ENCODE measurements around the gene TULP1.
"Not testable (repeated sequence)": the region's sequence is repeated elsewhere in the genome, so short reads cannot be mapped to it uniquely, and the experiment has no call there.

TULP1 gene

DNA sequence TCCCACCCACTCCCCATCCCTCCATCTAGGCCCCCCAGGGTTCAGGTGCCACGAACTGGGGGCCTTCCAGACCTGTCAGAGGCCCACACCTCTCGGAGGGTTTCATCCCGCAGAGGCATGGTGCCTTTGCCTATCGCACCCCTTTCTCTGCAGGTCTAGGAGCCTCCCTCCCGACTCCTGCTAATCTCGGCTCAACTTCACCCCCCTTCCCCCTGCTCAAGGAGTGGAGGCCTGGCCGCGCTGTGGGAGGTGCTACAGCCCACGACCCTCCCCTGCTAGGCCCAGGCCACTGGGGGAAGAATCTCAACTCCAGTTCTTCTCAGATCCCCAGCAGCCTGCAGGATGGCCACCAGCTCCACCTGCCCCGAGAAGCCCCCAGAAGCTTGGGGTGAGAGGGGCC is at the start of gene TULP1:
TULP1 (minus strand) TSS at position 157 of the 400 bp plus-strand sequence; CDS start at position 119, 38 bp downstream.
- DNase-seq = no peak

DNA sequence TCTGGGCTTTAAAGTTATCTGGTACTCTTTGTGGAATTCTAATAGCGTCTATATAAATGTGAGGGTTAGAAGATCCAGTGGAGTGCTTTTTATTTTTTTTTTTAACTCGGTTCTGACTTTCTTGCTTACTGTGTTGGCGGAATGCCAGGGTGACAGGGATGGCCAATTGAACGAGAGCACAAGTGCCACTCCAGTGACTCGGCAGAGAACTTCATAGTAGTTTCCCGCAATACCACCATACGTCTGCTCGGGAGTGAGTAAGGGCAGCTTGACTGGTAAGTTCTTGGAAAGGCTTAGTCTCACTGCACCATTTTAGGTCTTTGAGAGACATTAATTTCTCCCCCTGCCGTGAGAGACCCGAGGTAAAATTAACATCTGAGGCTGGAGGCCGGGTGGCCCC is 49.4 kb upstream of the TULP1 start:
- peak; percentile 61 for DNase-seq

DNA sequence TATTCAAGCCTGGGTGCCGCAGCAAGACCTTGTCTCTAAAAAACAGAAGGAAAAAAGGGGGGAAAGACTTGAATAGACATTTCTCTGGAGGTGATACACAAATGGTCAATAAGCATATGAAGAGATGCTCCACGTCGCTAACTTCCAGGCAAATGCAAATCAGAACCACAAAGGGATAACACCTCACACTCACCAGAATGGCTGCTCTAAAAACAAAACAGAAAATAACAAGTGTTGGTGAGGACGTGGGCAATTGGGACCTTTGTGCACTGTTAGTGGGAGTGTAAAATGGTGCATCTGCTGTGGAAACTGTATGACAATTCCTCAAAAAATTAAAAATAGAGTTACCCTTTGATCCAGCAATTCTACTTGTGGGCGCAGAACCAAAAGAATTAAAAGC is 48.4 kb upstream of the TULP1 start:
- DNase-seq = no peak

DNA sequence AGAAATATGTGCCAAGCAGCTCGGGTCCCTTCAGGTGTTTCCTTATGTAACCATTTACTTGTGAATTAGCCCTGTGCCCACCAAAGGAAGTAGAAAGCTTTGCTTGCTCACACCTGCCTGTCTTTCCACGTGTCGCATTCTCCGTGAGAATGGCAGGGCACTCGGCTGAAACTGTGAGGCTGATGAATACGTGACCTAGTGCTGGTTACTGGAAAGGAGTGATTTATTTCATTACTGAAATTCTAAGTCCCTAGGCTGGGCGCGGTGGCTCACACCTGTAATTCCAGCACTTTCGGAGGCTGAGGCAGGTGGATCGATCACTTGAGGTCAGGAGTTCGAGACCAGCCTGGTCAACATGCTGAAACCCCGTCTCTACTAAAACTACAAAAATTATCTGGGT is 45.9 kb upstream of the TULP1 start:
- DNase-seq = no peak

DNA sequence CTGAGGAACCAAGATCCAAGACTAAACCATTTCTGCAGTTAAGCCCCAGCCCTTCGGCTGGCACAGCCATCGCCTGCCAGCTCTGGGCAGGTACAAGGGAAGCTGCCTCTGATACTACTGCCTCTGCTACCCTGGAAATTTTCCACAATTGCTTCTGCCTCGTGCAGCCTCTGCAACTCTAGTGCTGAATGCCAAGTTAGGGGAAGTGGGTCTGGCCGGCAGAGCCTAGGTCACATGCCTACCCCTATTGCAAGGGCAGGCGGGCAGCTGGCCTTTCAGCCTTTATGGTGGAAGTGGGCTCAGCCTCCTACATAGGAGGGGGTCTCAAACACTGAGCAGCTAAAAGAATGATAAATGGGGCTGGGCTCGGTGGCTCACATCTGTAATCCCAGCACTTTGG is 44.5 kb upstream of the TULP1 start:
- DNase-seq = no peak

DNA sequence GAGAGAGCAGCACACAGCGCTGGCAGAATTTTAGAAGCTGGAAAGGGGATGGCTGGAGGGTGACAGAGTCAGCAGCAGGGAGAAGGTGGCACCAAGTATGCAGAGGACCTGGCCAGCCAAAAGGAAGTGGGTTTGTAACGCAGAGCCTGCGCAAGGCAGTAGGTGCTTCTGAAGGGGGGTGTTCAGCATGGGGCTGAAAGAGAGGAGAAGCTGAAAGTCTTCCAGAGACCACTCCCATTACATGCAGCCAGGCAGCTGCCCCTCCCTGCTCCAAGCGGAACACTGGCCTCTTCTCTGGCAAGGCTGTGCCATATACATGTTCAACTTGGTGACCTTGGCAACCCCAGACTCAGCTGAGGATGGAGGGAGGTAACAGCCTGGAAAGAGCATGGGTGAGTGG is 42.1 kb upstream of the TULP1 start:
- DNase-seq = no peak

DNA sequence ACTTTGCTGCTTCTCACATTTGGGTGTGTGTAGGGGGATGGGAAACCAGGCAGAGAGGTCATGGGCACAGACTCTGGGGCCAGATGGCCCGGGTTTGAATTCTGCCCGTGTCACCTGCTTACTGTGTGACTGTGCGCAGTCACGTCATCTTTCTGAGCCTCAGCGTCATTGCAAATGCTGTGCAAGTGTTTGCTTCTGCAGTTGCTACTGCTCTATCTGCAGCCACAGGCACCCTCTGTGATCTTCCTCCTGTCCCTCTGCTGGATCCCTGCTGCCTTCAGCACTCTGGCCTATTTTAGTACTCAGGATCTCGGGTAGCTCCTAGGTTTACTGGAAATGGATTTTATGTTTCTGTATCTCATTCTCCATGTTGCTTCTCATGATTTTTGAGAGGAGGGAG is 40.6 kb upstream of the TULP1 start:
- no peak for DNase-seq

DNA sequence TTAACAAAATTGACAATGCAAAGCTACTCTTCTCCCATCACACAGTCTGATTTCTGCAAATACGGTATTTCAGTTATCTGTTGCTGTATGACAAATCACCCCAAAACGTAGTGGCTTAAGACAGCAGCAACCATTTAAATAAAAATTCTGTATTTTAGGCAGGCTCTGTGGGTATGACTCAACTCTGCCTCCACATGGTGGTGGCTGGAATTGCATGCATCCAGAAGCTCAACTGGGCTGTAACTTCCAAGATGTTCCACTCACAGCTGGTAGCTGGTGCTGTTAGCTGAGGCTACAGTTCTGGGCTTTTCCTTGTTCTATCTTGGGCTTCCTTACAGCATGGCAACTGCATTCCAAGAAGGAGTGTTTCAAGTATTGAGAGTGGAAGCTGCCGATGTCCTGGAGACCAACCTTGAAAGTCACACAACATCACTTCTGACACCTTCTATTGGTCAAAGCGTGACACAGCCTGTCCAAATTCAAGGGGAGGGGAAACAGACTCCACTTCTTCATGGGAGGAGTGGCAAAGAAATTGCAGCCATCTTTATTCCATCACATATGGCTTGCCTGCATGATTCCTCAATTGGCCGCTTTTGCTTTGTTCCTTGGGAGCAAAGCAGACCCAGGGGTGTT is 39.7 kb upstream of the TULP1 start:
- DNase-seq = peak; percentile 62

DNA sequence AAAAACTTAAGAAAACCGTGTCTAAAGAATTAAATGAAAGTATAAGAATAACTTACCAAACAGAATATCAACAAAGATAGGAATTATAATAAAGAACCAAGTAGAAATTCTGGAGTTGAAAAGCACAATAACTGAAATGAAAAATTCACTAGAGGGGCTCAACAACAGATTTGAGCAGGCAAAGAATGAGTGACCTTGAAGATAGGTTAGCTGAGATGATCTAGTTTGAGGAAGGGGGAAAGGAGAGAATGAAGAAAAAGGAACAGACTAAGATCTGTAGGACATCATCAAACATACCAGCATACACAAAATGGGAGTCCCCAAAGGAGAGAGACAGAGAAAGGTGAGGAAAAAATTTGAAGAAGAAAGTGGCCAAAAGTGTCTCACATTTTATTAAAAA is 37.7 kb upstream of the TULP1 start:
- no peak for DNase-seq

DNA sequence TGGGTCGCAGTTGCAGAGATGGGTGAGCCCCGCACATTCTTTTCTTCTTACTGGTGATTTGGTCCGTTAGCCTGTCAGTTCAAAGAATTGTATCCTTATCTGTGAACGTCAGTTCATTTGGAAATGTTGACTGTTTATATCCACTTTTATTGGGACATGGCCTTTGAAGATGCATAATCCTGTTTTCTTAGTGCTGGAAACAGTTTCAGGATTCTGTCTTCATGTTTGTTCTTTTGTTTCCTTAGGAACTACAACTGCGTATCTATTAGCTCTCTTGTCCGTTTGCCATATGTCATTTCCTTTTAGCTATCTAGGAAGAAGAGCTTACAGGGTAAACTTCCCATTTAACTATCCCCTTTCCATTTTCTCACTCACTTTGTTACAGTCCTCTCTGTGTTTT is 35.0 kb upstream of the TULP1 start:
- DNase-seq = no peak

DNA sequence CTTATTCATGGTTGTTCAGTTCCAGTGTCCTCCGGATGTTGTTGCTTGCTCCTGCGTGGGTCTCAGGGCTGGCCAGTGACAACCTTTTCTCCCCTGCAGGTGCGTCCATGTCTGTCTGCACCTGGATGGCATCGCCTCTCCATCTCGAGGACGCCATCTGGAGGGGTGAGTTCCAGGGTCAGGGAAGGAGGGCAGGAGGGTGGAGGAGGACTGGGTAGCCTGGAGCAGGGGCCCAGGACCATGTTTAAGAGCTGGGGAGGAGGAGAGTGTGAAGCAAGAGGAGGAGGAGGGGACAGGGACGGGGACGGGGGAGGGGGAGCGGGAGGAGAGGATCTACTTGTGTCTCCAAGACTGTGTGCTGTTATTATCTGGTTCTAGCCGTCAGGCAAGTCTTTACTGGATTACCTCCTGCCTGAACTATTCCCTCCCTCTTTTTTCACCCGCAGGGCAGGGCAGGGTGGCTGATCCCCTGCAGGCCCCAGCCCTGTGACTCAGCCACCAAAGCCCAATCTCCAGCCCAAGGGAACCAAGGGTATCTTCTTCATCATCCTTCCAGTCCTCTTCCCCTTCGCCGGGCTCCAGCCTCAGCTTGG is 32.2 kb upstream of the TULP1 start:
- peak; percentile 93 for DNase-seq

DNA sequence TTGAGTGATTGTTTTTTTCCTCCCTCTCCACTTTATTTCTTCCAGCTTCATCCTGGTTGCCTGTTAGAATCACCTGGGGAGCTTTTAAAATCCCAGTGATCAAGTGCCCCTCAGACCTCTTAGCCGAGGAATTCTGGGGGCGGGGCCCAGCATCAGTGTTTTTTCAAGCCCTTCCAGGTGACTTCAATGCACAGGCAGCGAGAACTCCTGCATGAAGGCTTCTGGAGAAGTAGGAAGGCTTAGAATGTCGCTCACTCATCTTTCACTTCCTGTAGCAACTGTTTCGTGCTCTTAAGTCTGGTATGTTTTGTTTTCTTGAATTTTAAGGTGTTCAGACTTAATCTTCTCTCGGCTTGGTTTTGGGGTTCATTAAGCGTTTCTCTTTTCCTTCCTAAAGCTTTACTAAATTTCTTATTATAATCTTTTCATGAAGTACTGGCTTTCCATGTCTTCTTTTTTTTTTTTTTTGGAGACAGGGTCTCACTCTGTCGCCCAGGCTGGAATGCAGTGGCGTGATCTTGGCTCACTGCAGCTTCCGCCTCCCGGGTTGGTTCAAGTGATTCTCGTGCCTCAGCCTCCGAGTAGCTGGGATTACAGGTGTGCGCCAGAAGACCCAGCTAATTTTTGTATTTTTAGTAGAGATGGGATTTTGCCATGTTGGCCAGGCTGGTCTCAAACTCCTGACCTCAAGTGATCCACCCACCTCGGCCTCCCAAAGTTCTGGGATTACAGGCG is 30.9 kb upstream of the TULP1 start:
- DNase-seq = peak; percentile 75

DNA sequence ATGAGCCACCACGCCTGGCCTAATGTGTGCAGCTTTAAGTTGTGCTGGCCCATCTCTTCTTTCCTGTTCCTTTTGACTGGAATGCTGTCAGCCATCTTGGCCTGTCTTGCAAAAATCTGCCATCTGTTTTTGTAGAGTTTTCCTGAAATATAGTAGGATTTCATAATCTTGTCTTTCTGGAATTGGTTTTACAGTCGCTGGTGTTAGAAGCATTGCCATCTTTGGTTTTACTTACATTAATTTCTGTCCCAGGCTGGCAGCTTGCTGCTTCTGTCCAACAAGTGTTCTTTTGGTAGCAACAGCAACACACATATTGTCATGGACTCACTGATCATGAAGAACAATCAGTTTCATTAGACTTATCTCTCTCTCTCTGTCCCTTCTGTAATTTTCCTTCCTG is 29.1 kb upstream of the TULP1 start:
- no peak for DNase-seq

DNA sequence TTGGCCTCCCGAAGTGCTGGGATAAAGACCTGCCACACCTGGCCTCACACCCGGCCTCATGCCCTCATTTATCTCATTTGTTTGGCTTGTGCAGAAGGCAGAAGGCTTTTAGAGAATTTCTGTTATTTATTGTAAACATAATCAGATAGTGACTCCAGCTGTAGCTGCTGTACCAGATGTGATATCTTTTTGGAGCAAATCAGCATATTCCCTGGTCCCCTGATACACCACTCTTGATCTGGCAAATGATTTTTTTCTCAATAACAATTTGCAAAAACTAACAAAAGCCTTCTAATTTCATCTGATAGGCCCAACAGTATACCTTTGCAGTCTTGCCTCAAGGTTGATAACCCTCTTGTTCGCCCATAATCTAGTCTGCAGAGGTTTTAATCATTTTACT is 26.5 kb upstream of the TULP1 start:
- no peak for DNase-seq

DNA sequence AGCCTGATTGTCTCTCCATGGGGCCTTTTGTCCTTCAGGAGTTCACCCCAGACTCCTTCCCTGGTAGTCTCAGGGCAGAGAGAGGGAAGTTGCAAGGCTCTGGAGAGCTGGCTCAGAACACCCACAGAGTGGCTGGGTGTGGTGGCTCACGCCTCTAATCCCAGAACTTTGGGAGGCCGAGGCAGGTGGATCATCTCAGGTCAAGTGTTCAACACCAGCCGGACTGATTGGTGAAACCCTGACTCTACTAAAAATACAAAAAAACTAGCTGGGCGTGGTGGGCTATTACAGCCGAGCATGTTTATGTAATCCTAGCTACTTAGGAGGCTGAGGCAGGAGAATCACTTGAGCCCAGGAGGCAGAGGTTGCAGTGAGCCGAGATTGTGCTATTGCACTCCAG is 23.2 kb upstream of the TULP1 start:
- not testable (repeated sequence) for DNase-seq

DNA sequence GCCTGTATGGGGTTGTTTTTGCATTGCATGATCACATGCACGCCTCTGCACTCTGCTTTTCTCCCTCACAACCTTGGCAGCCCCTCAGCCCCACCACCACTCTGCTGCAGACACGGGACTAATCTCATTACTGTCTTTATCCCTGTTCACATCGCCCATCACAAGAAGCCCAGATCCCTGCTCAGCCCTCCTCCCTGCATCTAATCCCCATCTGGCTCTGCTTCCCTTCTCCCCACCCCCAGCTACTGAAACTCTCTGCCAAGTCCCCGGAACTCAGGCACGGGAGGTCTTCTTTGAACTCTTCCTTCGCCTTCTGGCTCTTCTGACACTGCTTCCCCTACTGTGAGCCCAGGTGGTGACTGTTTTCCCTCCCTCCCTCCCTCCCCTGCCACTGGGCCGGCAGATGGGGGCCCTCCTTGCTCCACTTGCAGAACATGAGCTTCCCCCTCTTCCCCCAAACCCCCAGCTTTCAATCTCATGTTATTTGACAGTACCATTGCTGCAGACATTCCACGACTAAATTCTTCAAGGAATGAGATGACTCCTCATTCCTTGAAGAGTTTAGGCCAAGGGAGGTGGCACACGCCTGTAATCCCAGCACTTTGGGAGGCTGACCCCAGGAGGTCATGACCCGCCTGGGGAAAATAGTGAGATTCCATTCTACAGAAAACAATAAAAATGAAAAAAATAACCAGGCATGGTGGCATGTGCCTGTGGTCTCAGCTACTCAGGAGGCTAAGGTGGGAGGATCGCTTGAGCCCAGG is 21.9 kb upstream of the TULP1 start:
- DNase-seq = peak; percentile 57

DNA sequence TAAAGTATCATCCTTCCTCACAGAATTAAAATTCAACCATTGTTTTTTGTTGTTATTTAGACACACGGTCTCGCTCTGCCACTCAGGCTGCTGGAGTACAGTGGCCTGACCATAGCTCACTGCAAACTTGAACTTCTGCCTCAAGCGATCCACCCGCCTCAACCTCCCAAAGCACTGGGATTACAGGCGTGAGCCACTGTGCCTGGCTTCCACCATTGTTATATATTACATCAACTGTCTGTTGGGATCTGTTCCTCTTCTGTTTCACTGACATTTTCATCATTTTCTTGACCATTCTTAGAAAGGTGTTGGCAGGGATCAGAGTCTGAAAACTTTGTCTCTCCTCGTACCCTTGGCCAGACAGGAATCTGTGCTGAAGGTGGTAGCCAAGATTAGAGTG is 21.3 kb upstream of the TULP1 start:
- no peak for DNase-seq

DNA sequence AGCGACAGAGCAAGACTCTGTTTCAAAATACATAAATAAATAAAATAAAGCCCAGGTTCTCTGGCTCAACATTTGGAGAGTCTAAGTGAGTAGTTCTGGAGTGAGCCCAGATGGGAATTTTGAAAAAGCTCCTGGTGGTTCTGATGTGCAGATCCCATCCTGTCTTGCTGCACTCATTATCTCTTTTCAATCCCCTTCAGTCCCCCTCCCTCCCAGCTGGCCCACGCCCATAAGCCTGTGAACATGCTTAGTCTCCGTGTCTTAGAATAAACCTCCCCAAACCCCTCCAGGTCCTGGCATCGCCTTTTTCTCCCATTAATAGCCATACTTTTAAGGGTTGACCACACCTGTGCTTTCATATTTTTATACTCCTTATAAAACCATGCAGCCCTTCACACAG is 19.4 kb upstream of the TULP1 start:
- no peak for DNase-seq

DNA sequence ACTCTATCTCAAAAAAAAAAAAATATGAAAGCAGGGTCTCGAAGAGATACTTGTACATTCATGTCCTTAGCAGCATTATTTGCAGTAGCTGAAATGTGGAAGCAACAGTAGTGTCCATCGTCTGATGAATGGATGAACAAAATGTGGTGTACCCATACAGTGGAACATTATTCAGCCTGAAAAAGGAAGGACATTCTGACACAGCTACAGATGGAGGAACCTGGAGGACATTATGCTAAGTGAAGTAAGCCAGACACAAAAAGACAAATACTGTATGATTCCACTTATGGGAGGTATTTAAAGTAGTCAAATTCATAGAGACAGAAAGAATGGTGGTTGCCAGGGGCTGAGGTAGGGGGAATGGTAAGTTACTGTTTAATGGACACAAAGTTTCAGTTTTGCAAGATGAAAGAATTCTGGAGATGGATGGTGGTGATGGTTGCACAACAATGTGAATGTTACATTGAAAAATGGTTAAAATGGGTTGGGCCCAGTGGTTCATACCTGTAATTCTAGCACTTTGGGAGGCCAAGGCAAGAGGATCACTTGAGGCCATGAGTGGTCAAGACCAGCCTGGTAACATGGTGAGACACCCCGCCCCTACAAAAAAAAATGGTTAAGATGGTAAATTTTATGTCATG is 11.8 kb upstream of the TULP1 start:
- no peak for DNase-seq

DNA sequence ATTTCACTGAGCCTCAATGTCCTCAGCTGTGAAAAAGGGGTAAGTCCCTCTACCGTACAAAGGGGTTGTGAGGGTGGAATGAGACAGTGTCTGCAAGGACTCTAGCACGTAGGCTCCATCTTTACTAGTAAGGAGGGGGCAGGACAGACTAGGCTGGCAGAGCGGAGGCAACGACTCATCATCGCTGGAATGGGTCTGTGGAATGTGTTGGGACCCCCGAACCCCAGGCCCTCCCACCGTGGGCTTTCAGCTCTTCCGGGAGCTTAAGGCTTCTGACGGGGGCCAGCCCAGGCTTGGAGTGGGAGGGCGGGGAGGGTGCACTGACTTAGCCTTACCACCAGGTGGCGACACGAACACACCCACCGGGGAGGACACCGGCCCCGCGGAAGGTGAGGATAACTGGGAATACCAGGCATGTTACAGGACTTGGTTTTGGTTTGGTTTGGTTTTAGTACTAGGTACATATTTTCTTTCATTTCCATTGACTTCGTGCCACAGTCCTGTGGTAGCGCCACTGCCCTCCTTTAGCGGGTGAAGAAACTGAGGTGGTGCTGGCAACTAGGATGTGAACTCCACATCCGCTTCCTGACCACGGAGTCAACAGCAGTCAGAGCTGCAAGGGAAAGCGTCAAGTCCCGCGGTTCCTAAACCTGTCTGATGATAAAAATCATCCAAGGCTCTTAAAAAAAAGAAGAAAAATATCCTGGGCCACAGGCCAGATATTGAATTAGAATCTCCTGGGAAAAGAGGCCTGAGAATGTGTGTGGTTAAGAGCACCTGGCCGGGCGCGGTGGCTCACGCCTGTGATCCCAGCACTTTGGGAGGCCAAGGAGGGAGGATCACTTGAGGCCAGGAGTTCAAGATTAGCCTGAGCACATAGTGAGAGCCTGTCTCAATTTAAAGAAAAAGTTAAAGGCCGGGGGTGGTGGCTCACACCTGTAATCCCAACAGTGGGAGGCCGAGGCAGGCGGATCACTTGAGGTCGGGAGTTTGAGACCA is 10.3 kb upstream of the TULP1 start:
- peak; percentile 86 for DNase-seq

DNA sequence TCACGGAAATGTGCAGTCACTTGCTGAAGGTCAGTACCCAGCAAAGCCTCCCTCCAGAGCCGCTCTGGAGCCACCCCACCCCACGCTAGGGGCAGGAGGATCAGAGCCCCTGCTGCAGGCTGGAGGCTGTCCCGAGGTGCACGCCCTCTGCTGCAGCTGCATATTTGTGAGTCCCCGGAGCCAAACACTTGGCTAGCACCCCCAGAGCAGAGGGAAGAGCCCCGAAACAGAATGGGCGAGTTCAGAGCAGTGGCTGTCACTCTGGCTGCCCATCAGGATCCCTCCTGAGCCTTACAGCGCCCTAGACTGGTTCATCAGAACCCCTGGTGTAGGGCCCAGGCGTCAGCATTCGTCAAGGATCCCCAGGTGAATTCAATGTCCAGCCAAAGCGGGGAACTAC is 9.5 kb upstream of the TULP1 start:
- no peak for DNase-seq

DNA sequence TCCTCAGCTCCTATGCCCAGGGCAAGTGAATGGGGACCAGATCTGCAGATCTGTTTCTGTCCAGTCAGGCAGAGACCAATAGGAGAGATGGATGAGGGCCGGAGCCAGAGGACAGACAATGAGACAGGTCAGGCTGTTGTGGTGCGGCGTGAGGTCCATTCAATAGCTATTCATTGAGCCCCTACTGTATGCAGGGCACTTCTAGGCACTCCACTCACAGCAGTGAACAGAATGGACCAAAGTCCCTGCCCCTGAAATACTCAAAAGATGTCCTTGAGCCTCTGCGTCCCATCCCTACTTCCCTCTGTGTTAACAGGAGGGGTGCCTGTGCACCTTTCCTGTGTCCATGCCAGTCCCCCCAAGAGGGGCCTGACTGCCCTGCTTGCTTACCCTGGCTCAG is 8.5 kb upstream of the TULP1 start:
- no peak for DNase-seq

All from islet precursor cell (in vitro differentiated cells).